ENCODE results near the gene CCL27.
A peak's percentile ranks its signal among the peaks of the same experiment; 100 is the strongest.
"Not testable (repeated sequence)": the region's sequence is repeated elsewhere in the genome, so short reads cannot be mapped to it uniquely, and the experiment has no call there.

The CCL27 gene

GRCh38 chr9:34648673-34649072 lies 13.8 kb downstream of the CCL27 start:
- DNase-seq, result no peak

DNA sequence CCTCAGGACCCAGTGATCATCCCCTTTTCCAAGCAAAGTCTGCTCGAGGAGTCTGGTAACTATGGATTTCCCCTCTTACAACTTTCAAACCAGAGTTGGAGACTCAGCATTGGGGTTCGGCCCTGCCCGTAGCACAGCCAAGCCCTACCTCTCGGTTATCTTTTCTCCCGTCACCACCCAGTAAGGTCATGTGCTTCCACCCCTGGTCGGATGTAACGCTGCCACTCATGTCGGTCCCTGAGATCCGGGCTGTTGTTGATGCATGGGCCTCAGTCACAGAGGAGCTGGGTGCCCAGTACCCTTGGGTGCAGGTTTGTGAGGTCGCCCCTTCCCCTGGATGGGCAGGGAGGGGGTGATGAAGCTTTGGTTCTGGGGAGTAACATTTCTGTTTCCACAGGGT lies 14.8 kb downstream of the CCL27 start:
- DNase-seq, result no peak

DNA sequence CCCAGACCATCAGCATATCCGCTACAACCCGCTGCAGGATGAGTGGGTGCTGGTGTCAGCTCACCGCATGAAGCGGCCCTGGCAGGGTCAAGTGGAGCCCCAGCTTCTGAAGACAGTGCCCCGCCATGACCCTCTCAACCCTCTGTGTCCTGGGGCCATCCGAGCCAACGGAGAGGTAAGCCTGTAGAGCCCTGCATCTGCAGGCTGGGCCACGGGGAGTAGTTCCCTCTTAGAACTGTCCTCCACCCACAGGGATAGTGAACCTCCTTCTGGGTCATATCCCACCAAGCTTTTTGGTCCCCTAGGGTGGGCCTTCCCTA lies 15.4 kb downstream of the CCL27 start:
- no peak for DNase-seq

GRCh38 chr9:34646211-34647083 lies 16.0 kb downstream of the CCL27 start, which contains the start of gene GALT:
Gene GALT (plus strand): TSS chr9:34646675. CDS start chr9:34646705, 30 bp downstream.
- DNase-seq, result peak; percentile 83

DNA sequence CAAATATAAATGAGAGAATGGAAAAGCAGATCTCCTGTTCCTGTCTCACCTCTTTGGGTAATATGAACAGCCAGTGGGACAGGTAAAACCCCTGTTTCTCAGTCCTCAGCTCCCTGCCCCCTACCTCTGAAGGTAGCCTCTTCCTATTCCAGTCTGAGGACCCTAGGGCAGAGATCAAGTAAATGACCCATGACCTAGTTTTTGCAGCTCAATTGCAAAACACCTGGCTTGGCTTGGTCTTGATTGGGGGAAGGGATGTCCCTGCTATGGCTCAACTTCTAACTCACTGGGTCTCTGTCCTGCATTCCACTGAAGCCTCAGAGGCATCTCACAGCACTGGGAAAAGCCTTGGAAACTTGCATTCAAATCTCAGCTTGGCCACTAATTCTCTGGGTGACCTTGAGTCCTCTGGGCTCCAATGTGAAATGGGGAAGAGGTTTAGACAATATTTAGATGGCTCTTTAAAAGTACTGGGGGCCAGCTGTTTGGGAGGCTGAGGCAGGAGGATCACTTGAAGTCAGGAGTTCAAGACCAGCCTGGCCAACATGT lies 17.6 kb downstream of the CCL27 start:
- no peak for DNase-seq

DNA sequence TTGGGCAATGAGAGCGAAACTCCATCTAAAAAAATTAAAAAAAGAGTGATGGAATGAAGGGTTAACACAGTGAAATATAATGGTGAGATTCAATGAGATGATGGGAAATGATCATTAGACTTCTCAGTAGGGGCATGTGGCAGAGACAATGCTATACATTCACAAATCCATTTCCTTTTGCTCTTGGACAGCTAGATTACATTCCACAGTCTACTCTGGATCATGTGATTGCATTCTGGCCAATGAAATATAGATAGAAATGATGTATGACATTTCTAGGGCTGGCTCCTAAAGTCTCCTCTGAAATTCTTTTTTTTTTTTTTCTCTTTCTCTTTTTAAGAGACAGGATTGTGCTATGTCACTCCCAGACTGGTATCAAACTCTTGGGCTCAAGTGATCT lies 19.8 kb downstream of the CCL27 start:
- no peak for DNase-seq

- not testable (repeated sequence) for DNase-seq
These were observed 23.1 kb downstream of the CCL27 start for GRCh38 chr9:34639322-34639721.

DNA sequence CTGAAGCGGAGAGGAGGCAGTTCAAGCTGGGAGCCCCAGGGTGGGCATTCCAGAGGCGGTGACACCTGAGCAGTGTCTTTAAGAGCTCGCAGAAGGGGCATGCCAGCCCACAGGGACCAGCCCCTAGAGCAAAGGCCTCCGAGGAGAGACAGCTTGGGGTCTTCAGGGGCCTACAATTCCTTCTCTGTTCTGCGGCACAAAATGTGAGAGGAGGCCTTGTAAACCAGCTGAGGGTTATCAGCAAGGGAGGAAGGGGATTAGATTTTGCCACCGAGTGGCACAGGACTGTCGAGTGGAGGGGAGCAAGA lies 24.4 kb downstream of the CCL27 start:
- no peak for DNase-seq

GRCh38 chr9:34637356-34638137 lies 24.9 kb downstream of the CCL27 start, which contains the start of gene SIGMAR1:
Gene SIGMAR1 (minus strand): TSS chr9:34637787. CDS start chr9:34637697, 90 bp downstream.
- DNase-seq, result peak; percentile 95

DNA sequence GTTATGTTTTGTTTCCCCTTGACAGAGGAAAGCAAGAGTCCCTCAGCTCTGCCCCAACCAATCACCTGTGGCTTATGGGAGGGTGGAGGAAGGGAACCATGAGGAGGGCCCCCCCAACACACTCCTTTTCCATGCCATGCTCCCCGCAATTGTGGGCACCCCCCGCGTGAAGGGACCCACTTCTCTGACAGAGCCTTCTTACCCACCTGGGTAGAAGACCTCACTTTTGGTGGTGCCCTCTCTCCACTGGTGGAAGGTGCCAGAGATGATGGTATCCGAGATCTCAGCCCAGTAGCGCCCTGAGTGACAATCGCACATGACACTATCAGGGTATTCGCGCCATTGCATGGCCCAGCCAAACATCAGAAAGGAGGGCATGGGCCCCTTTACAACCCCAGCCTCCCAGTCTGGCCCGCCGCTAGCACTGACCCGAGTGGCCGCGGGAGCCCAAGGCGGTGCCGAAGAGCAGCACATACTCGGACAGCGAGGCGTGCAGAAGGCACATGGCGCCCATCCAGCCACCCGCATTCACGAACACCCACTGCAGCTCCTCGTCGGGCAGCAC lies 25.6 kb downstream of the CCL27 start:
- DNase-seq, result no peak

- no peak for DNase-seq
These were observed 26.9 kb downstream of the CCL27 start for GRCh38 chr9:34635556-34635955.

DNA sequence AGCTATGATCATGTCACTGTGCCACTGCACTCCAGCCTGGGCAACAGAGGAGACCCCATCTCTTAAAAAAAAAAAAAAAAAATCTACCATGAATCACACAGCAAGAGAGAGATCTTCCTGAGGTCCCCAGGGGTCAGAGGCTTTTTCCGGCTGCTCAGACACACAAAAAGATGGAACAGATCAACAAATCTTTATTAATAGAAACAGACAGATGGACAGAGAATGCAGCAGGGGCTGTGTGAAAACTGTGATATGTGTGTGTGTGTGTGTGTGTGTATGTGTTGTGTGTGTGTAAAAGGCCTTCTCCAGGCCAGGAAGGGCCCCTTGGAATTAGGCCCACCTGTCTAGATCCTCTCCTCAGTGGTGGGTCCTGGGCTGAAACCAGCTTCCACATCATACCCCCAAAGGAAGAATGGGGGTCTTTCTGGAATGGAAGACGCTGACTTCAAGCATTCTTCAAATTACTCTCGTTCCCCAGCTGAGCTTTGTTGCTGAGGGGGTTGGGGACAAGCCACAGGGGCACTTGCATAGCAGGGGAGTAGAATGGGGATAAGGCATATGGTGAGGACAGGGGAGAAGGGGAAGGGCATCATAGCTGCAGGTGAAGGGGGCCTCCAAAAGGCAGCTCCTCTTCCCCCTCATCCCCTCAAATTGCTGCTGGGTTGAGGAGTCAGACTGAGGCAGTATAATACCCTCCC lies 27.8 kb downstream of the CCL27 start:
- no peak for DNase-seq

GRCh38 chr9:34633851-34634550 lies 28.5 kb downstream of the CCL27 start:
- peak; percentile 61 for DNase-seq

DNA sequence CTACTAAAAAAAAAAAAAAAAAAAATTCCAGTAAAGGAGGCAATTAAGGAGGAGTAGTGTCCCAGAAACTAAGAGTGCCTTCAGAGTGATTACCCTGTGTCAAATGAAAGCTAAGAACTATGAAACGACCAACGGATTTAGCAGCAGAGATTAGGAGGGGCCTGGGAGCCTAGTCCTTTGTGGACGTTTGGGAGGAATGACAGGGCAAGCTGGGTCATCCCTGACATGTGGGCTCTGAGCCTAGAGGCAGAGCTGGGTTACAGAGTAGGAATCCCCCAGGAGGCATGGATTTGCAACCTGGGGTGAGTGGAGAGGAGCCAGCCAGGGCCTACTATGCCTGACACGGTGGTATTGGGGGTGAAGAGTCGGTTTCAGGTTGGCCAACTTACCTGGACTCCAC lies 29.3 kb downstream of the CCL27 start:
- DNase-seq, result no peak

DNA sequence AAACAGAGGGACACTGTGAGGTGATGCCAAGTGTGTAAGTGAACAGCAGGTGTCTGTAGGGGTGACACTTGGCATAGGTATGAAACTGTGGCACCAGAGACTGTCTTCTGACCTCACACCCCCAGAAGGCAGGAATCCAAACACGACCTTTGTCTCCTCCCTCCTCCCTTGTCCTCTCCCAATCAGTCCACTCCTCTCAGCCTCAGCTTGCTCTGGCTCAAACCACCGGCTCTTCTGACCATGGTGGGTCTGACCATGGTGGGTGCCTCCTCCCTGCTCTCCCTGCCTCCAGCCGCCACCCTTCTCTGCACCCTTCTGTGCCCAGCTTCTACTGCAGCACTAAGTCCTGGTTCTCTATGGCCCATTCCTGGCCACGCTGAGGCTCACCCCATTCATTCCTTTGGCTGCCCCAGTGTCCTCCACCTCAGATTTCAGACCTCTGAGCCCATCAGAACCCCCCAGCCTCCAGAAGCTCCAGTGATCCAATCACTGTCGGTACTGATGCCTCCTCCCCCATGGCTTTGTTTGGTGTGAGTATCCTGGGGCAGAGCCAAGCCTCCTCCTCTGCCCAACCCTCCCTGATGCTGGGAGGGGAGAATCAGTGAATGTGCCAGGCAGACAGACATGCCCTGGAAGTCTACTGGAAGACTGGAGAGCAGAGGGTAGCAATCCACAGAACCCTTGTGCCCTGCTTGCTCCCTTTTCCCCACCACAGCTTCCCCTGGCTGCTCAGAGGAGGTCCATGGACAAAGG lies 31.9 kb downstream of the CCL27 start:
- DNase-seq, result no peak

DNA sequence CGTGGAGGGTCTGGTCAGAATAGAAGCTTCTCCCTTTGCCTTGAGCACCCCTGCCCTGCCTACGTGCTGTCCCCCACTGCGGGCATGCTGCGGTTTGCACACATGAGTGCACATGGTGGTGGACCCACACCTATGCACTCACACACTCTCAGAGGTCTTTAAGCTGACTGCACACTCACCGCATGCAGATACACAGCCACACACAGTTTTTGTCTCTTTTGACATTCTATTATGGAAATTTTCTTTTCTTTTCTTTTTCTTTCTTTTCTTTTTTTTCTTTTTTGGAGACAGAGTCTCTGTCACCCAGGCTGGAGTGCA lies 33.0 kb downstream of the CCL27 start:
- no peak for DNase-seq

GRCh38 chr9:34628656-34629490 lies 33.6 kb downstream of the CCL27 start, which contains the start of gene ARID3C:
Gene ARID3C (minus strand): TSS chr9:34629066. CDS start chr9:34628014, 1,052 bp downstream.
- no peak for DNase-seq

DNA sequence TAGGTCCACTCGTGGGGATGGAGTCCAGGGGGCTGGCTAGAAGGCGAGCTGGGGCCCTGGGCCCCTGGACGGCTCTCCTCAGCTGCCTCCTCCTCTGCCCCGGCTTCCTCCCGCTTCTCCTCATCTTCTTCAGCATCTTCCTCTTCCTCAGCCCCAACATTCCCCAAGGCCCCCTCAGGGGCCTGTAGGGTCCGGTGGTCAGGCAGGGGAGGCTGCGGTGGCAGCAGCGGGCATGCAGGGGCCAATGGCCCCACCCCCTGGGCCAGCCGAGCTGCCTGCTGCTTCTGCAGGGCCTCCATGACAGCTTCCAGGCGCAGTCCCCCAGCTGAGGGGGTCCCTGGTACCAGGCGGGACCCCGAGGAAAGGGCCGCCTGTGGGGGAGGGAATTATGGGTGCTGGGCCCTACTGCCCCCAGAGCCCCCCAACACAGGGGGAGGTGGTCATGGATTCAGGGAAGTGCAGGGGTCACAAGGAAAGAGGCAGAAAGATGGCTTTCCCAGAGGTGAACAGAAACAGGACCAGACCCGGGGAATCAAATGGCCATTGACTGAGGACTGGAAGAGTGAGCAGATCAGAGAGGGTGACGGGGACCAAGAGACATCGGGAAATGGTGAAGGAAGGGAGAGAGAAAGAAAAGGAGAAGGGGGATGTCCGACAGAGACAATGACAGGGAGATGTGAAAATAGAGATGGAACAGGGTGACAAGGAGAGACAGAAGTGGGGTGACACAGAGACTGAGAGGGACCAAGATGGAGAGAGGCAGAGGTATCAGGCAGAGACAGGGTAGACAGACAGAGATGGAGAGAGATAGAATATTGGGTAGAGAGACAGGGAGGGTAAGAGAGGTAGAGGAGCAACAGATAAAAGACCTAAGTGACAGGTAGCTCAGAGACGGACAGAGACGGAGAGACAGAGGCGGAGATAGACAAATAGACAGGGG lies 34.5 kb downstream of the CCL27 start:
- no peak for DNase-seq

DNA sequence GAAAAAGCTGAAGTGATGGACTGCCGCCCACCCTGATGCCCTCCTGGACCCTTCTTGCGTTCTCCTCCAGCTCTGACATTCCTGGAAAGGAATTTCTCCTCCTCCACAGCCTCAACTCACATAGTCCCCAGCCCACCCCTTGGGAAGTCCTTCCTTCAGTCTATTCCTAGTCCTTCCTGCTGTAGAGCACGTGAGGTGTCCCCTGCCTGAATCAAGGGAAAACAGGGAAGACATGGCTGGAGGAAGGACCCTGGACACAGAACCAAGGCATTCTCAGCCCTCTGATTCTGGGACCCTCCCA lies 37.3 kb downstream of the CCL27 start:
- DNase-seq, result no peak

All from fibroblast of skin of back (primary cell).